Fibroblast of lung (primary cell): ENCODE results near the gene PLEKHA7. TPM values are rescaled to one million over a fixed set of nuclear protein-coding genes. Genes with fewer than 3 reads are reported as not detected.

Experiments used
- DNase-seq, 2 donors: peaks; one replicate each; pipeline versions ENCODE4 v3.0.0 to v3.0.0-alpha.2; 2010; ENCODE audit warnings: low read depth in 2 of 2
- H2AFZ ChIP-seq: 2 replicates; pipeline ENCODE4 v1.5.1; 2012; ENCODE audit warnings: low read length, control low read depth, inconsistent platforms
- H3K27ac ChIP-seq: 2 replicates; pipeline ENCODE4 v1.5.1; 2011; ENCODE audit warnings: low read length, control low read depth; ENCODE audit not compliant: insufficient read depth
- H3K27me3 ChIP-seq: 2 replicates; pipeline ENCODE4 v1.5.1; 2011; ENCODE audit warnings: mild to moderate bottlenecking, low read length; ENCODE audit not compliant: control insufficient read depth, insufficient read depth
- H3K36me3 ChIP-seq: 2 replicates; pipeline ENCODE4 v1.5.1; 2011; ENCODE audit warnings: low read length; ENCODE audit not compliant: control insufficient read depth, insufficient read depth
- H3K4me1 ChIP-seq: 2 replicates; pipeline ENCODE4 v1.5.1; 2011; ENCODE audit warnings: low read length; ENCODE audit not compliant: control insufficient read depth, insufficient read depth; ENCODE audit errors: extremely low read depth
- H3K4me2 ChIP-seq: 2 replicates; pipeline ENCODE4 v1.5.1; 2011; ENCODE audit warnings: low read length, control low read depth; ENCODE audit not compliant: insufficient read depth; ENCODE audit errors: extremely low read depth
- H3K4me3 ChIP-seq, 4 experiments: fragments of 200-600 bp in 1 of 4; sonication (generic) in 1 of 4; replicated peaks in 1 of 4; 2 replicates each; pipeline ENCODE4 v1.5.1; 2011 to 2016; ENCODE audit warnings: low read length in 4 of 4, low read depth in 3 of 4, mild to moderate bottlenecking in 3 of 4, control low read depth in 2 of 4, inconsistent platforms in 1 of 4, mixed read lengths in 1 of 4; ENCODE audit not compliant: insufficient read depth in 1 of 4; ENCODE audit errors: control extremely low read depth in 1 of 4
- H3K79me2 ChIP-seq: 2 replicates; pipeline ENCODE4 v1.5.1; 2012; ENCODE audit warnings: mild to moderate bottlenecking, low read length, inconsistent platforms; ENCODE audit not compliant: control insufficient read depth, insufficient read depth
- H3K9ac ChIP-seq: 2 replicates; pipeline ENCODE4 v1.5.1; 2011; ENCODE audit warnings: mild to moderate bottlenecking, low read length, control low read depth; ENCODE audit not compliant: insufficient read depth
- H3K9me3 ChIP-seq: 2 replicates; pipeline ENCODE4 v1.5.1; 2012; ENCODE audit warnings: low read depth, low read length; ENCODE audit not compliant: control insufficient read depth, insufficient read depth
- H4K20me1 ChIP-seq: 2 replicates; pipeline ENCODE4 v1.5.1; 2011; ENCODE audit warnings: low read length; ENCODE audit not compliant: control insufficient read depth, insufficient read depth; ENCODE audit errors: extremely low read depth
- EZH2 ChIP-seq: IDR thresholded peaks from 2 replicates; pipeline ENCODE4 v1.5.1; 2012; ENCODE audit warnings: low read length, control low read depth, mild to moderate bottlenecking; ENCODE audit errors: missing control alignments
- polyA plus RNA-seq, 2 donors: library from polyadenylated mRNA; depleted of rRNA in 1 of 2; stranded (reverse) in 1 of 2; unstranded in 1 of 2; fragments of >200 nt; gene quantifications; 2 replicates each; pipeline ENCODE4 v1.2.1, GENCODE V29; 2011 to 2012; ENCODE audit warnings: missing spikeins in 1 of 2
- total RNA-seq: library from RNA; depleted of rRNA; stranded (reverse); fragments of >200 nt; gene quantifications from 2 replicates; pipeline ENCODE4 v1.2.1, GENCODE V29; 2014
- TF ChIP-seq, protein P1 (sequence below), 2 donors: IDR thresholded peaks in 1 of 2; conservative IDR thresholded peaks in 1 of 2; 1 replicate in 1 of 2; 2 replicates in 1 of 2; pipeline ENCODE4 v1.5.1; 2011 to 2012; ENCODE audit warnings: low read length in 2 of 2, control low read depth in 1 of 2, inconsistent platforms in 1 of 2, low read depth in 1 of 2, mild to moderate bottlenecking in 1 of 2

Gene PLEKHA7
- total and polyA plus RNA-seq, 2 donors (not counting 1 experiment from before 2014, with no cell fraction given) = 0.11 to 0.17 TPM

DNA sequence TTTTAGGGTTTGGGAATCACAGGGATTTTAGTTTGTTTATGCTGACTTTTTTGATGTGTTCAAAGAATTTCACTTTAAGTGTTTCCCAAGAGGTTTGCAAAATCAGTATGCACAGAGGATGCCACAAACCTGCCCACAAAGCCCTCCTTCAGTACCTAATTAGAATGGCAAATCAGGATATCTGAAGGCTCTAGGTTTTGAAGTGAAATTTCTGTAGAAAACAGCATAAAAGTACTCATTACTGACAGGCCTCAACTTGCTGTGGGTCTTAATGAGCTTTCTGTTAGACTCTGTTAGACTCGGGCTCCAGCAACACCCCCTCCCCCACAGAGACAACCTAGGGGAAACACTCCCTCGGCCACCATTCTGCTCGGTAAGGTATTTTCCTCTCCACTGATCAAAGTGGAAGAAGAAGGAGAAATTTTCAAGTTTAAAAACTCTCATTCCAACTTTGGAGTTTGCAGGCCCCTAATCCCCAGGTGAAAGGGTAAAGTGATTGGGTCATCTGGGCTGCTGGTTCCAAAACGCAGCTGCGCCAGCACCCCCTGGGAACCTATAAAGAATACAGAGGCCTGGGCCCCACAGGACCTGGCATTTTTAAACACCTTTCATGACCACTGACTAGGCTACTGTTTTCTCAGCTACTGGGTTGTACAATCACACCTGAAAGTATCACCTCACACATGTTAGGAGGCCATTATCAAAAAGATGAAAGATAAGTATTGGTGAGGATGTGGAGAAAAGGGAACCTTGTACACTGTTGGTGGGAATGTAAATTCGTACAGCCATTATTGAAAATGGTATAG lies 67.5 kb downstream of the PLEKHA7 start:
- H2AFZ ChIP-seq = no peak overlapping the region
- H3K9ac ChIP-seq = no peak overlapping the region
- H3K27me3 ChIP-seq = no peaks in the 10 kb centered on the region
- no peaks in the 10 kb centered on the region for H4K20me1 ChIP-seq
- no peaks in the 10 kb centered on the region for H3K79me2 ChIP-seq
- no peak overlapping the region for H3K27ac ChIP-seq
- no peaks in the 10 kb centered on the region for H3K36me3 ChIP-seq
- no peaks in the 10 kb centered on the region for H3K4me1 ChIP-seq
- DNase-seq = no peak
- H3K9me3 ChIP-seq = no peaks in the 10 kb centered on the region
- no peak for TF ChIP-seq EZH2
- TF ChIP-seq, protein P1, sequence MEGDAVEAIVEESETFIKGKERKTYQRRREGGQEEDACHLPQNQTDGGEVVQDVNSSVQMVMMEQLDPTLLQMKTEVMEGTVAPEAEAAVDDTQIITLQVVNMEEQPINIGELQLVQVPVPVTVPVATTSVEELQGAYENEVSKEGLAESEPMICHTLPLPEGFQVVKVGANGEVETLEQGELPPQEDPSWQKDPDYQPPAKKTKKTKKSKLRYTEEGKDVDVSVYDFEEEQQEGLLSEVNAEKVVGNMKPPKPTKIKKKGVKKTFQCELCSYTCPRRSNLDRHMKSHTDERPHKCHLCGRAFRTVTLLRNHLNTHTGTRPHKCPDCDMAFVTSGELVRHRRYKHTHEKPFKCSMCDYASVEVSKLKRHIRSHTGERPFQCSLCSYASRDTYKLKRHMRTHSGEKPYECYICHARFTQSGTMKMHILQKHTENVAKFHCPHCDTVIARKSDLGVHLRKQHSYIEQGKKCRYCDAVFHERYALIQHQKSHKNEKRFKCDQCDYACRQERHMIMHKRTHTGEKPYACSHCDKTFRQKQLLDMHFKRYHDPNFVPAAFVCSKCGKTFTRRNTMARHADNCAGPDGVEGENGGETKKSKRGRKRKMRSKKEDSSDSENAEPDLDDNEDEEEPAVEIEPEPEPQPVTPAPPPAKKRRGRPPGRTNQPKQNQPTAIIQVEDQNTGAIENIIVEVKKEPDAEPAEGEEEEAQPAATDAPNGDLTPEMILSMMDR (conservative IDR thresholded peaks at IDR 0.05 in 1 of 2, IDR thresholded peaks at IDR 0.05 in 1 of 2; ENCODE audit: low read depth in 1 of 2, low read length in 2 of 2) = no peak
- H3K4me2 ChIP-seq = no peak overlapping the region
- H3K4me3 ChIP-seq = no peak overlapping the region

DNA sequence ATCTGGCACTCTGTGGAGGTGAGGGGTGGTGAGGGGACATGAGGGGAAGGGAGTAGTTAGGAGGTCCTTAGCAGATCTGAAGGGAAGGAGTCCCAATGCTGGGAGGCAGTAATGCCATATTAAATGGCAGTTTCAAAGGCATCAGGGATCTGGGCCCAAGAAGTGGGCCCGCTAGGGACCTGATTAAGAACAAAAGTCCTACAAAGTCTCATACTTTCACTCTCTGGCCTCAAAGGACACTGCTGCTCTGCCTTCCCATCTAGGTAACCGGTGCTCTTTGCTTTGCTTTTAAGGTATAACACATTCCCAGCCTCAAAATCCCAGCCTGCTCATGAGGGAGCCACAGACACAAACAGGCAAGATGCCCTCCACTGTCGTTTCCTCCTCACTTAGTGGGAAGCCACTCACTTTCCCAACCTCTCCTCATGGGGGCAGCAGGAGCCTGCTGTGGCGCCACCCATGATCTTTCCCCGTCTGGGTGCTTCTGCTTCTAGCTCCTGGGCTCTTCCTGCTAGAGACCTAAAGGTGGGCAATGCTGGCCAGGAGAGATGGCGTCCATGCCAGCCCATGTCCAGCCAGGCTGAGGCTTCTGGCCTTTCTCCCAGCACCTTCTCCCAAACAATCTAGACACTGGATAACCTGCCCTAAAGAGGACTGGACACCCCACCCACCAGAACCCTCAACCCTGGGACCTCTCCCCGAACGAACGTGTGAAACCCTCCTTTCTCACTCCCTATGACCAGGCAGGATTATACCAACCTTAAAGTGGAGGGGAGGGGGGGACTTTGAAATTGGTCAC lies 68.3 kb downstream of the PLEKHA7 start:
- no peak overlapping the region for H3K4me2 ChIP-seq
- H4K20me1 ChIP-seq = no peaks in the 10 kb centered on the region
- no peaks in the 10 kb centered on the region for H3K4me1 ChIP-seq
- no peak overlapping the region for H3K4me3 ChIP-seq
- no peak for TF ChIP-seq EZH2
- TF ChIP-seq, protein P1 (conservative IDR thresholded peaks at IDR 0.05 in 1 of 2, IDR thresholded peaks at IDR 0.05 in 1 of 2; ENCODE audit: low read depth in 1 of 2, low read length in 2 of 2) = peak; percentile 52 to 79
- peak; percentile 46 to 60 for DNase-seq
- H3K27me3 ChIP-seq = no peaks in the 10 kb centered on the region
- H3K9me3 ChIP-seq = no peaks in the 10 kb centered on the region
- H3K9ac ChIP-seq = no peak overlapping the region
- H3K27ac ChIP-seq = no peak overlapping the region
- H3K79me2 ChIP-seq = no peaks in the 10 kb centered on the region
- H2AFZ ChIP-seq = no peak overlapping the region
- H3K36me3 ChIP-seq = no peaks in the 10 kb centered on the region

DNA sequence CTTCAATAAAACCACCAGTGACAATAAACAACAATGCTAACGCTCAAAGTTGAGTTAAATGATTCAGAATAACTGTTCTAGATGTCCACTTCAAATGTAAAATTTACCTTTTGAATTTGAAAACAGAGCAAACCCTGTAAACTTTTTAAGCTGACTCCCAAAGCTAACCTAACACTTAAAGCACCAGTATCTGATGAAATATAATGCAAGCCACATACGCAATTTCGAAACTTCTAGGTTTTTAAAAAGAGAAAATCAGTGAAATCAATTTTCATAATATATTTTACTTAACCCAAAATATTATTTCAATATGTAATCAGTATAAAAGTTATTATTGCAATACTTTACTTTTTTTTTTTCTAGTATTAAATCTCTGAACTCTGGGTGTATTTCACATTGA lies 71.3 kb downstream of the PLEKHA7 start:
- peak in 1 of 2 donors; percentile 49 for DNase-seq
- Histone ChIP-seq H3K27ac (no peak overlapping the region), H3K4me3 (no peak overlapping the region), H2AFZ (no peak overlapping the region), H3K79me2 (no peaks in the 10 kb centered on the region), H4K20me1 (no peaks in the 10 kb centered on the region), H3K36me3 (no peaks in the 10 kb centered on the region), H3K9me3 (no peaks in the 10 kb centered on the region), H3K4me2 (no peak overlapping the region), H3K9ac (no peak overlapping the region), H3K4me1 (no peaks in the 10 kb centered on the region), H3K27me3 (no peaks in the 10 kb centered on the region)
- TF ChIP-seq EZH2 = no peak
- TF ChIP-seq, protein P1 (conservative IDR thresholded peaks at IDR 0.05 in 1 of 2, IDR thresholded peaks at IDR 0.05 in 1 of 2; ENCODE audit: low read depth in 1 of 2, low read length in 2 of 2) = no peak
